GM12801 (cell line): Measurements from ENCODE around the gene CSH2.

ENCODE experiments used
- TF ChIP-seq, protein P1 (sequence below): IDR thresholded peaks from one replicate; pipeline ENCODE4 v1.5.1; 2011; ENCODE audit warnings: control low read depth; ENCODE audit not compliant: insufficient read length; ENCODE audit errors: extremely low read depth

Gene CSH2

DNA sequence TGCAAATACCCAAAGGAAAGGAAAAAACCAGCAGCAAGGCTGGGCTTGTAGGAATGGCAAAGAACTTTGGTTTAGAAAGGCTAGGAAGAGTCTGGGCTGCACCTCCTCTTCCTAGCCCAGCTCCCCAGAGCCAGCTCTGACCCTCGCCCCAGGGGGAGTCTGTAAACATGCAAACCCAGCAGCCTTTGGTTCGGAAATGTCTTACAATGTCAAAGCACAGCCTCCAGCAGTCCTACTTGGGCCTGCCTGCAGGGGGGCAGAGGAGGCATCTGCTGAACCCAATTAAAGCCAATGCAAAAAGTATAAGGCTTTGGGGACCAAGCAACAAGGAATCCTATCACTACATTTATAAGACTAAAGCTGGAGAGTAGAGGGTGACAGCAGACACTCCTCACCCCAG, 41.0 kb downstream of the CSH2 start:
- TF ChIP-seq, protein P1, sequence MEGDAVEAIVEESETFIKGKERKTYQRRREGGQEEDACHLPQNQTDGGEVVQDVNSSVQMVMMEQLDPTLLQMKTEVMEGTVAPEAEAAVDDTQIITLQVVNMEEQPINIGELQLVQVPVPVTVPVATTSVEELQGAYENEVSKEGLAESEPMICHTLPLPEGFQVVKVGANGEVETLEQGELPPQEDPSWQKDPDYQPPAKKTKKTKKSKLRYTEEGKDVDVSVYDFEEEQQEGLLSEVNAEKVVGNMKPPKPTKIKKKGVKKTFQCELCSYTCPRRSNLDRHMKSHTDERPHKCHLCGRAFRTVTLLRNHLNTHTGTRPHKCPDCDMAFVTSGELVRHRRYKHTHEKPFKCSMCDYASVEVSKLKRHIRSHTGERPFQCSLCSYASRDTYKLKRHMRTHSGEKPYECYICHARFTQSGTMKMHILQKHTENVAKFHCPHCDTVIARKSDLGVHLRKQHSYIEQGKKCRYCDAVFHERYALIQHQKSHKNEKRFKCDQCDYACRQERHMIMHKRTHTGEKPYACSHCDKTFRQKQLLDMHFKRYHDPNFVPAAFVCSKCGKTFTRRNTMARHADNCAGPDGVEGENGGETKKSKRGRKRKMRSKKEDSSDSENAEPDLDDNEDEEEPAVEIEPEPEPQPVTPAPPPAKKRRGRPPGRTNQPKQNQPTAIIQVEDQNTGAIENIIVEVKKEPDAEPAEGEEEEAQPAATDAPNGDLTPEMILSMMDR = no peak

DNA sequence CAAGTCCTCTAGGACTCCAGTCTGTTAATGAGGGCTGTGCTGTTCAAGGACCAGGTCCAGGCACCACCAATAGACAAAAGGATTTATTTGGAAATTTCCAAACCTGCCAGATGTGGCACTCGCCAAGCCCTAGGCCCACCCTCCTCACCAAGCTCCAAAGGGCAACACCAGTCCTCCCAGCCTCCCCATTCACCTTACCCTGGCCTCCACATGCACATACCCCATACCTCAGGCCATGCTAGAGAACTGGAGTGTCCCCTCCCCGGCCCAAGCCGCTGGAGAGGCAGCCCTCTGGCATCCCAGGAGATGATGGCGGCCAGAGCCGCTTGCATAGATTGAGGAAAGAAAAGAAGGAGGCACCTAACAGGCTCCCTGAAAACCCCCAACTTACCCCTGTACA, 41.5 kb downstream of the CSH2 start:
- TF ChIP-seq, protein P1 = no peak

DNA sequence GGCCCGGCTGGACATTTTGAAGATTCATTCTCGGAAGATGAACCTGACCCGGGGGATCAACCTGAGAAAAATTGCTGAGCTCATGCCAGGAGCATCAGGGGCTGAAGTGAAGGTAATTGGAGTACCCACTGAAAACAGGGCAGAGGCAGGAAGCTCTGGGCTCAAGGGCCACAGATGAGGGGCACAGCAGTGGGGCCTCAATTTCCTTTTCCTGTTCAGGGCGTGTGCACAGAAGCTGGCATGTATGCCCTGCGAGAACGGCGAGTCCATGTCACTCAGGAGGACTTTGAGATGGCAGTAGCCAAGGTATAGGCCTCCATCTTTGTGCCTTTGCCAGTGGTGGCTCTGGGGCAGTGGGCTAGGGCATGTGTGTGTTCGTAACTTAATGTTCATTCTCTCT, 42.0 kb downstream of the CSH2 start:
- TF ChIP-seq, protein P1 = no peak

DNA sequence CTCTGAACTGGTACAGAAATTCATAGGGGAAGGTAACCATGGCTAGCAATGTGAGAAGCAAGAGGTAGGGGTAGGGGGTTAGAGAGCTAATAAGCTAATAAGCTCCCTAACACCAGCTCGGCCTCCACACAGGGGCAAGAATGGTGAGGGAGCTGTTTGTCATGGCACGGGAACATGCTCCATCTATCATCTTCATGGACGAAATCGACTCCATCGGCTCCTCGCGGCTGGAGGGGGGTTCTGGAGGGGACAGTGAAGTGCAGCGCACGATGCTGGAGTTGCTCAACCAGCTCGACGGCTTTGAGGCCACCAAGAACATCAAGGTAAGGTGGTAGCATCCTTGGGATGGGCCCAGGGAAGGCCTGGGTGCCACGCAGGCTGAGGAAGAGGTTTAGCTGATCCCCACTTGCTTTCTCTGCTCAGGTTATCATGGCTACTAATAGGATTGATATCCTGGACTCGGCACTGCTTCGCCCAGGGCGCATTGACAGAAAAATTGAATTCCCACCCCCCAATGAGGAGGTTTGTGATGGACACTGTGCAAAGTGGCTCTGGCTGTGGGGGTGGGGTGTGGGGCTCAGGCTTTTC, 42.5 kb downstream of the CSH2 start:
- TF ChIP-seq, protein P1 = no peak

DNA sequence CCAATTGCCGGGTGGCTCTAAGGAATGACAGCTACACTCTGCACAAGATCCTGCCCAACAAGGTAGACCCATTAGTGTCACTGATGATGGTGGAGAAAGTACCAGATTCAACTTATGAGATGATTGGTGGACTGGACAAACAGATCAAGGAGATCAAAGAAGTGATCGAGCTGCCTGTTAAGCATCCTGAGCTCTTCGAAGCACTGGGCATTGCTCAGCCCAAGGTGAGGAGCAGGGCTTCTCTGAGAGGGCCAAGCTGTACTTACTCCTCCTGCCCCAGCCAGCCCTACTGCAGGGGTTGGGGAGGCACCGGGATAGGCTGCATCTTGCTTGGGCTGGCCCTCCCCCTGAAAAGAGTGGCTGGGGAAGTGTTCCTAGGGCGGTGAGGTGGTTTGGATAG, 43.2 kb downstream of the CSH2 start:
- TF ChIP-seq, protein P1 = no peak

DNA sequence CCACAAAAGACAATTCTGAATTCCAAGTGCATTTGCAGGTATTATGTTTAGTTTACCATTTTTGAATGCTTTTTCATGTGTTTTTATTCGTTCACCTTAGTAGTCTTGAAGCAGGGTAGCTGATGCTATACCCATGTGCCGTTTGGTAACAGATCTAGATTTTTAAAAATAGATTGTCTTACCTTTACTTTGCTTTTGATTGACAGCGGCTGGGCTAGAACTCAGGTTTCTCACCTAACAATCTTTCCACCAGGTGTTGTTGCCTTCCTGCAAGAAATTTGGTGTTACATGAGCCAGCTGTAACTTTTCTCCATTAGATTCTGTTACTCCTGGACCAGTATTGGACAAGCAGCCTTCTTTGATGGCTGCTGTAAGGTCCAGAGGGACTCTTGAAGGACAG, 44.5 kb downstream of the CSH2 start:
- TF ChIP-seq, protein P1 = no peak

DNA sequence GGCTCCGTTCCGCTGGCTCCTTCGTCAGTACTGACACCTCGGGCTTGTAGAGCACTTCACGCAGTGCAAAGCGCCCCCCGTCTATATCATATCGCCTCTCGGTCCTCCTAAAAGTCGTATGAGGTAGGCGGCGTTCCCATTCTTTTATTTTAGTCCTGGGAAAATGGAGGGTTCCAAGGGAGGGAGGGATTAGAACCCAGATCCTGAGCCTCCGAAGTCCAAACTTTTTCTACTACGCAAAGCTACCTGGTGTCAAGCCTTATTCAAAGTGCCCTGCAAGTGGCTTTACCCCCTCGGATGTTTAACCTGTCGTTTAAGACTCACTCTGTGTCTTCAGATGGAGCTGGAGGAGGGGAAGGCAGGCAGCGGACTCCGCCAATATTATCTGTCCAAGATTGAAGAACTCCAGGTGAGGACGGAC, 45.7 kb downstream of the CSH2 start:
- TF ChIP-seq, protein P1 = no peak
